Stimulated activated CD8-positive, alpha-beta memory T cell treated with anti-CD3 and anti-CD28 coated beads, Interleukin-7, amount 100 ng/mL, for 24 hours (primary cell): ENCODE results near the gene SMIM11.
"Not testable (repeated sequence)": the region's sequence is repeated elsewhere in the genome, so short reads cannot be mapped to it uniquely, and the experiment has no call there.

Experiments used
- DNase-seq: peaks from one replicate; pipeline ENCODE4 v3.0.0-alpha.2; 2020; ENCODE audit warnings: low read depth

The SMIM11 gene

GRCh38 chr21:34374940-34375618, at the start of gene SMIM11:
Gene SMIM11 (plus strand): TSS chr21:34375507. CDS start chr21:34379505, 3,998 bp downstream.
- not testable (repeated sequence) for DNase-seq

GRCh38 chr21:34330055-34330454, 45.3 kb upstream of the SMIM11 start:
- DNase-seq: no peak

- no peak for DNase-seq
Measured at GRCh38 chr21:34331726-34332125, 43.6 kb upstream of the SMIM11 start.

GRCh38 chr21:34332347-34332746, 43.0 kb upstream of the SMIM11 start:
- no peak for DNase-seq

GRCh38 chr21:34333121-34333739, 42.1 kb upstream of the SMIM11 start:
- no peak for DNase-seq

GRCh38 chr21:34335316-34335715, 40.0 kb upstream of the SMIM11 start:
- DNase-seq: no peak

GRCh38 chr21:34336245-34336644, 39.1 kb upstream of the SMIM11 start:
- DNase-seq: no peak

- DNase-seq: no peak
Measured at GRCh38 chr21:34336756-34337391, 38.4 kb upstream of the SMIM11 start.

GRCh38 chr21:34337741-34338140, 37.6 kb upstream of the SMIM11 start:
- DNase-seq: no peak

GRCh38 chr21:34338226-34338625, 37.1 kb upstream of the SMIM11 start:
- no peak for DNase-seq

GRCh38 chr21:34340061-34340460, 35.2 kb upstream of the SMIM11 start:
- no peak for DNase-seq

GRCh38 chr21:34342476-34342875, 32.8 kb upstream of the SMIM11 start:
- no peak for DNase-seq

GRCh38 chr21:34343347-34343746, 32.0 kb upstream of the SMIM11 start:
- DNase-seq: no peak

GRCh38 chr21:34343838-34344381, 31.4 kb upstream of the SMIM11 start:
- no peak for DNase-seq

- DNase-seq: no peak
Measured at GRCh38 chr21:34344584-34344983, 30.7 kb upstream of the SMIM11 start.

GRCh38 chr21:34345091-34345871, 30.0 kb upstream of the SMIM11 start:
- DNase-seq: no peak

- no peak for DNase-seq
Measured at GRCh38 chr21:34345892-34346291, 29.4 kb upstream of the SMIM11 start.

- no peak for DNase-seq
Measured at GRCh38 chr21:34348890-34349519, 26.3 kb upstream of the SMIM11 start.

- DNase-seq: no peak
Measured at GRCh38 chr21:34351786-34352241, 23.5 kb upstream of the SMIM11 start.

GRCh38 chr21:34352556-34352955, 22.8 kb upstream of the SMIM11 start:
- DNase-seq: no peak

- DNase-seq: no peak
Measured at GRCh38 chr21:34353182-34353581, 22.1 kb upstream of the SMIM11 start.

GRCh38 chr21:34354836-34355235, 20.5 kb upstream of the SMIM11 start:
- DNase-seq: no peak
